ENCODE results near the gene SEMA4B.

SEMA4B gene

DNA sequence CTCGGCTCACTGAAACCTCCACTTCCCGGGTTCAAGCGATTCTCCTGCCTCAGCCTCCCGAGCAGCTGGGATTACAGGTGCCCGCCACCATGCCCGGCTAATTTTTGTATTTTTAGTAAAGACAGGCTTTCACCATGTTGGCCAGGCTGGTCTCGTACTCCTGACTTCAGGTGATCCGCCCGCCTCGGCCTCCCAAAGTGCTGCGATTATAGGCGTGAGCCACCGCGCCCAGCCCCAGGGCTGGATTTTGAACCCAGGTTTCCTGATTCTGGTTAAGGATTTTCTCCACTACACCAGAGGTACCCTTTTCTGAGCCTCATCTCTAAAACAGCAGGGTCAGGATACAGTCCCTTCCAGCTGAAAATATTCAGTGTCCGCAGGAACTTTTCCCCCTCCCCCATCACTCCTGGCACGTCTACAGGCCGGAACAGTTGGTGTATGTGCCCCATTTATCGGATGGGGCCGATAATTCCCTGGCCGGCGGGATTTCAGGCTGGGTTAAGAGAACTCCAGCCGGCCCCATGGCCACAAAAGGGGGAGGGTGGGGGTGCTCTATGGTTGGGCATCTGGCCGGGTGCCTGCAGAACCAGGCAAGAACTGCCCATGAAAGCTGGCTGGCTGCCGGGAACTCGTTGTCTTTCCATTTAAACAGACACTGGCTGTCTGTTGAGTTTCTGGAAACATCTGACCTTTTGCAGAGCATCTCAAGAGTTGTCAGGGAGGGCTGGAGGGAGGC is 26.8 kb upstream of the SEMA4B start:
- TF ChIP-seq ZBTB7A (IDR thresholded peaks at IDR 0.05; ENCODE audit: low read depth) (no peak), RAD21 (IDR thresholded peaks at IDR 0.05; ENCODE audit: low read depth) (no peak), YY1 (IDR thresholded peaks at IDR 0.05; ENCODE audit: low read depth) (no peak), NFIC (IDR thresholded peaks at IDR 0.05) (no peak), CEBPB (IDR thresholded peaks at IDR 0.05) (no peak), CREB1 (IDR thresholded peaks at IDR 0.05; ENCODE audit: low read depth) (no peak), FOXM1 (IDR thresholded peaks at IDR 0.05; ENCODE audit: borderline replicate concordance, low read depth) (no peak), TAF1 (IDR thresholded peaks at IDR 0.05; ENCODE audit: low read depth) (no peak), EP300 (IDR thresholded peaks at IDR 0.05; ENCODE audit: borderline replicate concordance) (no peak), EGR1 (IDR thresholded peaks at IDR 0.05) (no peak), TCF12 (IDR thresholded peaks at IDR 0.05; ENCODE audit: low read depth) (no peak), TEAD4 (IDR thresholded peaks at IDR 0.05) (no peak)
- TF ChIP-seq, protein P1, sequence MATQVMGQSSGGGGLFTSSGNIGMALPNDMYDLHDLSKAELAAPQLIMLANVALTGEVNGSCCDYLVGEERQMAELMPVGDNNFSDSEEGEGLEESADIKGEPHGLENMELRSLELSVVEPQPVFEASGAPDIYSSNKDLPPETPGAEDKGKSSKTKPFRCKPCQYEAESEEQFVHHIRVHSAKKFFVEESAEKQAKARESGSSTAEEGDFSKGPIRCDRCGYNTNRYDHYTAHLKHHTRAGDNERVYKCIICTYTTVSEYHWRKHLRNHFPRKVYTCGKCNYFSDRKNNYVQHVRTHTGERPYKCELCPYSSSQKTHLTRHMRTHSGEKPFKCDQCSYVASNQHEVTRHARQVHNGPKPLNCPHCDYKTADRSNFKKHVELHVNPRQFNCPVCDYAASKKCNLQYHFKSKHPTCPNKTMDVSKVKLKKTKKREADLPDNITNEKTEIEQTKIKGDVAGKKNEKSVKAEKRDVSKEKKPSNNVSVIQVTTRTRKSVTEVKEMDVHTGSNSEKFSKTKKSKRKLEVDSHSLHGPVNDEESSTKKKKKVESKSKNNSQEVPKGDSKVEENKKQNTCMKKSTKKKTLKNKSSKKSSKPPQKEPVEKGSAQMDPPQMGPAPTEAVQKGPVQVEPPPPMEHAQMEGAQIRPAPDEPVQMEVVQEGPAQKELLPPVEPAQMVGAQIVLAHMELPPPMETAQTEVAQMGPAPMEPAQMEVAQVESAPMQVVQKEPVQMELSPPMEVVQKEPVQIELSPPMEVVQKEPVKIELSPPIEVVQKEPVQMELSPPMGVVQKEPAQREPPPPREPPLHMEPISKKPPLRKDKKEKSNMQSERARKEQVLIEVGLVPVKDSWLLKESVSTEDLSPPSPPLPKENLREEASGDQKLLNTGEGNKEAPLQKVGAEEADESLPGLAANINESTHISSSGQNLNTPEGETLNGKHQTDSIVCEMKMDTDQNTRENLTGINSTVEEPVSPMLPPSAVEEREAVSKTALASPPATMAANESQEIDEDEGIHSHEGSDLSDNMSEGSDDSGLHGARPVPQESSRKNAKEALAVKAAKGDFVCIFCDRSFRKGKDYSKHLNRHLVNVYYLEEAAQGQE (IDR thresholded peaks at IDR 0.05; ENCODE audit: low read depth): no peak
- TF ChIP-seq, protein P2, sequence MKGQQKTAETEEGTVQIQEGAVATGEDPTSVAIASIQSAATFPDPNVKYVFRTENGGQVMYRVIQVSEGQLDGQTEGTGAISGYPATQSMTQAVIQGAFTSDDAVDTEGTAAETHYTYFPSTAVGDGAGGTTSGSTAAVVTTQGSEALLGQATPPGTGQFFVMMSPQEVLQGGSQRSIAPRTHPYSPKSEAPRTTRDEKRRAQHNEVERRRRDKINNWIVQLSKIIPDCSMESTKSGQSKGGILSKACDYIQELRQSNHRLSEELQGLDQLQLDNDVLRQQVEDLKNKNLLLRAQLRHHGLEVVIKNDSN (IDR thresholded peaks at IDR 0.05): no peak
- TF ChIP-seq, protein P3, sequence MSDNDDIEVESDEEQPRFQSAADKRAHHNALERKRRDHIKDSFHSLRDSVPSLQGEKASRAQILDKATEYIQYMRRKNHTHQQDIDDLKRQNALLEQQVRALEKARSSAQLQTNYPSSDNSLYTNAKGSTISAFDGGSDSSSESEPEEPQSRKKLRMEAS (IDR thresholded peaks at IDR 0.05): no peak

DNA sequence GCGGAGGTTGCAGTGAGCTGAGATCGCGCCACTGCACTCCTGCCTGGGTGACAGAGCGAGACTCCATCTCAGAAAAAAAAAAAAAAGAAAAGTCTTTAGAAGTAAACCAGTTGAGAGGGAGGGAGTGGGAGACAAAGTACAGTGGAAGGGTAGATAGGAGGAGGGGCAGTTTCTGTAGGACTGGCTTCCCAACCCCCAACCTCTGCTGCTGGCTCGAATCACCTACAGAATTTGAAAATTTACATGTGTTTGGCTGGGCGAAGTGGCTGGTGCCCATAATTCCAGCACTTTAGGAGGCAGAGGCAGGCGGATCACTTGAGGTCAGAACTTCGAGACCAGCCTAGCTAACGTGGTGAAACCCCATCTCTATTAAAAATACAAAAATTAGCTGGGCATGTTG is 24.1 kb upstream of the SEMA4B start:
- TF ChIP-seq TCF12 (IDR thresholded peaks at IDR 0.05; ENCODE audit: low read depth): no peak
- TF ChIP-seq, protein P2 (IDR thresholded peaks at IDR 0.05): no peak
- TF ChIP-seq, protein P1 (IDR thresholded peaks at IDR 0.05; ENCODE audit: low read depth): no peak
- TF ChIP-seq FOXM1 (IDR thresholded peaks at IDR 0.05; ENCODE audit: borderline replicate concordance, low read depth): no peak
- TF ChIP-seq CREB1 (IDR thresholded peaks at IDR 0.05; ENCODE audit: low read depth): no peak
- TF ChIP-seq RAD21 (IDR thresholded peaks at IDR 0.05; ENCODE audit: low read depth): no peak
- TF ChIP-seq EP300 (IDR thresholded peaks at IDR 0.05; ENCODE audit: borderline replicate concordance): no peak
- TF ChIP-seq TAF1 (IDR thresholded peaks at IDR 0.05; ENCODE audit: low read depth): no peak
- TF ChIP-seq EGR1 (IDR thresholded peaks at IDR 0.05): no peak
- TF ChIP-seq NFIC (IDR thresholded peaks at IDR 0.05): no peak

DNA sequence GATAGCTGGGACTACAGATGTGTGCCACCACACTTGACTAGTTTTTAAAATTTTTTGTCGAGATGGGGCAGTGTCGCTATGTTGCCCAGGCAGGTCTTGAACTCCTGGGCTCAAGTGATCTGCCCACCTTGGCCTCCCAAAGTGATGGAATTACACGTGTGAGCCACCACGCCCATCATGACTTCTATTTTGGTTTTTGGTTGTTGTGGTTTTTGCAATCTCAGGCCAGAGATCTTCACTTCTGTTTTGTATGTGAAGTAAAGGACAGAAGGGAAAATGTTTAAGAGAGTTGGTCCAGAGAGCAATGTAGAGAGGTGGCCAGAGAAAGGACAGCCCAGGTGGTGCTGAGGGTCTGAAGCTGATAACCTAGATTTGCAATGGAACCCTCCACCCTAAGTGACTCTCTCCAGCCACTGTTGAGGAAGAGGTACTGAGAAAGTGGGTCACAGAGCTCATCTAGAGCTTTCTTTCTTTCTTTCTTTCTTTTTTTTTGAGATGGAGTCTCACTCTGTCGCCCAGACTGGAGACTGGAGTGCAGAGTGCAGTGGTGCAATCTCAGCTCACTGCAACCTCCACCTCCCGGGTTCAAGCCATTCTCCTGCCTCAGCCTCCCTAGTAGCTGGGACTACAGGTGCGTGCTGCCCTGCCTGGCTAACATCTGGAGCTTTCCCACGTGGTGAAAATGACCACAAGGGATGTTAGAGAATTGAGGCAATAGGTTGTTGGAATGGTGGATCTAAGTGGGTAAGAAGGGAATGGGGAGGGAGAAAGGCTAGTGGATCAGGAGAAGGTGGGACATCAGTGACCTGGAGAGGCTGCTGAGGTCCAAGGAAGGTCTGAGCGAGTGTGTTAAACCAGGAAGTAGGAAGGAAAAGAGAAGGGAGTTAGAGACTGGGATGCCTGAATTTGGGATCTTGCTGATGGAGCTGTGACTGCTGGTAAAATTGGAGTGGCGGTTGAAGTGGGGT is 22.4 kb upstream of the SEMA4B start:
- TF ChIP-seq TEAD4 (IDR thresholded peaks at IDR 0.05) (no peak), CREB1 (IDR thresholded peaks at IDR 0.05; ENCODE audit: low read depth) (no peak), CEBPB (IDR thresholded peaks at IDR 0.05) (no peak), YY1 (IDR thresholded peaks at IDR 0.05; ENCODE audit: low read depth) (no peak), FOXM1 (IDR thresholded peaks at IDR 0.05; ENCODE audit: borderline replicate concordance, low read depth) (no peak), TAF1 (IDR thresholded peaks at IDR 0.05; ENCODE audit: low read depth) (no peak), RAD21 (IDR thresholded peaks at IDR 0.05; ENCODE audit: low read depth) (no peak), ZBTB7A (IDR thresholded peaks at IDR 0.05; ENCODE audit: low read depth) (no peak), EP300 (IDR thresholded peaks at IDR 0.05; ENCODE audit: borderline replicate concordance) (no peak), NFIC (IDR thresholded peaks at IDR 0.05) (no peak)
- TF ChIP-seq, protein P2 (IDR thresholded peaks at IDR 0.05): no peak
- TF ChIP-seq, protein P3 (IDR thresholded peaks at IDR 0.05): no peak
- TF ChIP-seq, protein P1 (IDR thresholded peaks at IDR 0.05; ENCODE audit: low read depth): no peak
